ENCODE measurements around the gene MAPK10. TPM values are rescaled to one million over a fixed set of nuclear protein-coding genes. Genes with fewer than 3 reads are reported as not detected.

The MAPK10 gene
- polyA plus RNA-seq, 3 donors, result 0.36 TPM; not detected in 2

DNA sequence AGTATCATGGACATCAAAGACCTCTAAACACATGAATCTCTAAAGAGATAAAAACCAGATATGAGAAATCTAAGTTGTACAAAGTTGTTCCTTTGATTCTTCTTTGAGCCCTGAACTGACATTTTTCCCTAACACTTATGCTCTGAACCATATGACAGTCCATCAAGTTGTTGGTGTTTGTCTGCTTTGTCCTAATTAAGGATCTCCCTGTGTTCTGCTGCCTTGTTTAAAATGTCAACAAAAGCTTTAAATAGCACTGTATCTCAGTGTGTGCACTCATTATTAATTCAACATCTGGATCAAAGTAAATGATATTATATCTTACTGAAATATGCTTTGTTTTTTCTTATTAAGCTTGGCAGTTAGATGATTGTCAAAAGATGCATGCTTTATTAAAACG, 321.8 kb downstream of the MAPK10 start:
- intact Hi-C loops (cut with micrococcal nuclease), result no loop called here

DNA sequence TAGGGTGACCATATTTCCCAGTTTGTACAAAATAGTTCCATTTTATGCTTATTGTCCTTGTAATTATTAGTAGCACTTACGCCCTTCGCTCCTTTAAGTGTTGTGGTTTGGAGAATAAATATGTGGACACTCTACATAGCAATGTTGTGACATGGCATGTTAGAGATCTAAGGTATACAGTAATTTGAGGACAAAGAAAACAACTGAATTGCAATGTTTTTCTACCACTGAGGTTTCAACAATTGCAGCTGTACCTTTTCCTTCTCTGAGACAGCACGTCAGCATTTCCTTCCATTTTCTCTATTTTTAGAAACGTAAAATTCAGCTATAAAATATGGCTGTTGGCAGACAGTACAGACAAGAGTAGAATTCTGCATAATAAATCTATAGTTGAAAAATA, 323.1 kb downstream of the MAPK10 start:
- H3K27me3 ChIP-seq (ENCODE audit: control insufficient read depth in 2 of 2, insufficient read depth in 2 of 2, low read length in 2 of 2), result no peaks in the 10 kb centered on the region
- no peak overlapping the region for H3K4me2 ChIP-seq (replicated peaks; ENCODE audit: extremely low read depth, low read length, poor library complexity, severe bottlenecking)
- no peak overlapping the region for H2AFZ ChIP-seq (ENCODE audit: insufficient read depth, low read depth, low read length, poor library complexity, severe bottlenecking)
- H3K4me3 ChIP-seq (replicated peaks in 1 of 3; ENCODE audit: low read depth in 2 of 3, low read length in 3 of 3), result no peak overlapping the region
- Mint-ChIP-seq H3K36me3 (no peaks in the 10 kb centered on the region), H3K4me1 (peaks cover 44% of the 10 kb centered on the region), H3K27me3 (ENCODE audit: low read depth in 3 of 3) (no peaks in the 10 kb centered on the region), H3K9me3 (peaks cover 0 to 3% (median 0%) of the 10 kb centered on the region in 7 donors), H3K27ac (no peak overlapping the region), H3K4me3 (no peak overlapping the region)
- no peak for TF ChIP-seq CTCF (IDR thresholded peaks at IDR 0.05)
- H3K79me2 ChIP-seq (ENCODE audit: insufficient read depth, low read length), result no peaks in the 10 kb centered on the region
- intact Hi-C loops (cut with micrococcal nuclease), result no loop called here
- DNase-seq, result no peak
- no peak overlapping the region for H3K27ac ChIP-seq (ENCODE audit: low read depth in 1 of 2, low read length in 2 of 2)
- H3K9ac ChIP-seq (ENCODE audit: insufficient read depth, low read length, poor library complexity, severe bottlenecking), result no peak overlapping the region
- no peaks in the 10 kb centered on the region for H3K9me3 ChIP-seq (replicated peaks in 1 of 2; ENCODE audit: control insufficient read depth in 1 of 2, insufficient read depth in 1 of 2, low read length in 2 of 2)
- H3K4me1 ChIP-seq (ENCODE audit: control insufficient read depth in 1 of 2, insufficient read depth in 2 of 2, low read length in 2 of 2), result peaks cover 21 to 23% of the 10 kb centered on the region in 2 donors
- WGBS (ENCODE audit: insufficient coverage), result no CpG with 5 or more reads among the region's 4 CpGs
- no peaks in the 10 kb centered on the region for H3K36me3 ChIP-seq (replicated peaks in 1 of 2; ENCODE audit: control insufficient read depth in 1 of 2, insufficient read depth in 2 of 2, low read length in 2 of 2)
- no peaks in the 10 kb centered on the region for H4K20me1 ChIP-seq (ENCODE audit: insufficient read depth, low read length)

More for the DNA sequence above, 321.8 kb downstream of the MAPK10 start:
- no peaks in the 10 kb centered on the region for H3K9me3 ChIP-seq (replicated peaks in 1 of 2; ENCODE audit: control insufficient read depth in 1 of 2, insufficient read depth in 1 of 2, low read length in 2 of 2)
- Mint-ChIP-seq H3K9me3 (peaks cover 0 to 3% (median 0%) of the 10 kb centered on the region in 7 donors), H3K36me3 (no peaks in the 10 kb centered on the region), H3K27ac (no peak overlapping the region), H3K4me1 (peaks cover 31% of the 10 kb centered on the region), H3K4me3 (no peak overlapping the region), H3K27me3 (ENCODE audit: low read depth in 3 of 3) (no peaks in the 10 kb centered on the region)
- DNase-seq, result no peak
- no peak overlapping the region for H3K9ac ChIP-seq (ENCODE audit: insufficient read depth, low read length, poor library complexity, severe bottlenecking)
- H3K4me1 ChIP-seq (ENCODE audit: control insufficient read depth in 1 of 2, insufficient read depth in 2 of 2, low read length in 2 of 2), result peaks cover 8 to 10% of the 10 kb centered on the region in 2 donors
- H3K4me3 ChIP-seq (replicated peaks in 1 of 3; ENCODE audit: low read depth in 2 of 3, low read length in 3 of 3), result no peak overlapping the region
- H2AFZ ChIP-seq (ENCODE audit: insufficient read depth, low read depth, low read length, poor library complexity, severe bottlenecking), result no peak overlapping the region
- no CpG with 5 or more reads among the region's 1 CpG for WGBS (ENCODE audit: insufficient coverage)
- H3K79me2 ChIP-seq (ENCODE audit: insufficient read depth, low read length), result no peaks in the 10 kb centered on the region
- H3K4me2 ChIP-seq (replicated peaks; ENCODE audit: extremely low read depth, low read length, poor library complexity, severe bottlenecking), result no peak overlapping the region
- TF ChIP-seq CTCF (IDR thresholded peaks at IDR 0.05), result no peak
- no peaks in the 10 kb centered on the region for H3K27me3 ChIP-seq (ENCODE audit: control insufficient read depth in 2 of 2, insufficient read depth in 2 of 2, low read length in 2 of 2)
- H3K36me3 ChIP-seq (replicated peaks in 1 of 2; ENCODE audit: control insufficient read depth in 1 of 2, insufficient read depth in 2 of 2, low read length in 2 of 2), result no peaks in the 10 kb centered on the region
- no peak overlapping the region for H3K27ac ChIP-seq (ENCODE audit: low read depth in 1 of 2, low read length in 2 of 2)
- H4K20me1 ChIP-seq (ENCODE audit: insufficient read depth, low read length), result no peaks in the 10 kb centered on the region
